Trophoblast cell (in vitro differentiated cells and primary cell): Measurements from ENCODE around the gene TGM5.

Experiments used
- DNase-seq, 2 donors: peaks; one replicate each; pipeline ENCODE4 v3.0.0-alpha.2; 2016
- H2AFZ ChIP-seq: 2 replicates; pipeline ENCODE4 v1.6.1; 2013; ENCODE audit warnings: low read length, moderate library complexity, mild to moderate bottlenecking; ENCODE audit not compliant: insufficient read depth, poor library complexity
- H2AK5ac ChIP-seq: 2 replicates; pipeline ENCODE4 v1.6.1; 2013; ENCODE audit warnings: mild to moderate bottlenecking, low read length
- H2BK120ac ChIP-seq: 2 replicates; pipeline ENCODE4 v1.6.1; 2013; ENCODE audit warnings: low read length, mild to moderate bottlenecking, moderate library complexity; ENCODE audit not compliant: insufficient read depth, poor library complexity
- H2BK12ac ChIP-seq: 2 replicates; pipeline ENCODE4 v1.6.1; 2013; ENCODE audit warnings: mild to moderate bottlenecking, low read length, moderate library complexity
- H2BK5ac ChIP-seq: 2 replicates; pipeline ENCODE4 v1.6.1; 2013; ENCODE audit warnings: low read length, low read depth, moderate library complexity, mild to moderate bottlenecking; ENCODE audit not compliant: poor library complexity
- H3K14ac ChIP-seq: 2 replicates; pipeline ENCODE4 v1.6.1; 2013; ENCODE audit warnings: mild to moderate bottlenecking, low read length
- H3K18ac ChIP-seq: 2 replicates; pipeline ENCODE4 v1.6.1; 2013; ENCODE audit warnings: mild to moderate bottlenecking, low read length
- H3K23ac ChIP-seq: 2 replicates; pipeline ENCODE4 v1.6.1; 2013; ENCODE audit warnings: low read length
- H3K27ac ChIP-seq: 2 replicates; pipeline ENCODE4 v1.5.1; 2013; ENCODE audit warnings: low read depth, mild to moderate bottlenecking, inconsistent platforms, low read length, moderate library complexity
- H3K27me3 ChIP-seq: 2 replicates; pipeline ENCODE4 v1.6.1; 2013; ENCODE audit warnings: inconsistent platforms, mild to moderate bottlenecking, low read length, moderate library complexity; ENCODE audit not compliant: insufficient read depth
- H3K36me3 ChIP-seq, 2 experiments: 1 replicate in 1 of 2; 2 replicates in 1 of 2; pipeline ENCODE4 v1.6.1; 2013; ENCODE audit warnings: low read length in 2 of 2, mild to moderate bottlenecking in 2 of 2, moderate library complexity in 1 of 2; ENCODE audit not compliant: insufficient read depth in 2 of 2, control insufficient read depth in 1 of 2
- H3K4ac ChIP-seq: 2 replicates; pipeline ENCODE4 v1.6.1; 2013; ENCODE audit warnings: low read depth, mild to moderate bottlenecking, low read length, moderate library complexity
- H3K4me1 ChIP-seq, 2 experiments: 1 replicate in 1 of 2; 2 replicates in 1 of 2; pipeline ENCODE4 v1.6.1; 2013; ENCODE audit warnings: low read length in 2 of 2, mild to moderate bottlenecking in 2 of 2, moderate library complexity in 1 of 2; ENCODE audit not compliant: insufficient read depth in 2 of 2, control insufficient read depth in 1 of 2
- H3K4me2 ChIP-seq: 2 replicates; pipeline ENCODE4 v1.6.1; 2013; ENCODE audit warnings: inconsistent platforms, mild to moderate bottlenecking, low read length, moderate library complexity
- H3K4me3 ChIP-seq: 2 replicates; pipeline ENCODE4 v1.5.1; 2013; ENCODE audit warnings: mild to moderate bottlenecking, low read depth, low read length, inconsistent platforms
- H3K79me1 ChIP-seq: one replicate; pipeline ENCODE4 v1.6.1; 2013; ENCODE audit warnings: low read length
- H3K79me2 ChIP-seq: 2 replicates; pipeline ENCODE4 v1.6.1; 2013; ENCODE audit warnings: low read length, mild to moderate bottlenecking; ENCODE audit not compliant: control insufficient read depth, insufficient read depth, poor library complexity
- H3K9ac ChIP-seq: 2 replicates; pipeline ENCODE4 v1.6.1; 2013; ENCODE audit warnings: mild to moderate bottlenecking, low read length
- H3K9me3 ChIP-seq: 2 replicates; pipeline ENCODE4 v1.6.1; 2013; ENCODE audit warnings: low read depth, mild to moderate bottlenecking, control low read depth, inconsistent platforms, low read length; ENCODE audit not compliant: insufficient read depth
- H4K12ac ChIP-seq: 2 replicates; pipeline ENCODE4 v1.6.1; 2013; ENCODE audit warnings: low read depth, mild to moderate bottlenecking, low read length, moderate library complexity
- H4K8ac ChIP-seq: 2 replicates; pipeline ENCODE4 v1.6.1; 2013; ENCODE audit warnings: low read depth, mild to moderate bottlenecking, low read length, moderate library complexity
- H4K91ac ChIP-seq: one replicate; pipeline ENCODE4 v1.6.1; 2013; ENCODE audit warnings: low read depth, mild to moderate bottlenecking, low read length, moderate library complexity
- WGBS: extraction: QIAGEN DNeasy Blood & Tissue Kit; methylation state at CpG from one replicate; pipeline ENCODE4 v1.1.7; 2013; ENCODE audit warnings: missing lambda C conversion rate; ENCODE audit not compliant: insufficient read length, insufficient coverage; ENCODE audit errors: extremely low coverage; 5-methylcytosine and 5-hydroxymethylcytosine counted together

Gene TGM5

GRCh38 chr15:43214592-43215295 is 52.0 kb downstream of the TGM5 start:
- WGBS, result no CpG with 5 or more reads among the region's 6 CpGs
- no peak overlapping the region for H3K4me2 ChIP-seq
- H3K9ac ChIP-seq, result no peak overlapping the region
- H2BK12ac ChIP-seq, result no peak overlapping the region
- H4K91ac ChIP-seq, result no peak overlapping the region
- no peak overlapping the region for H3K27ac ChIP-seq
- no peak overlapping the region for H3K4me3 ChIP-seq
- H2AK5ac ChIP-seq, result no peak overlapping the region
- no peak overlapping the region for H2AFZ ChIP-seq
- H3K4ac ChIP-seq, result no peak overlapping the region
- H3K9me3 ChIP-seq, result no peaks in the 10 kb centered on the region
- no peaks in the 10 kb centered on the region for H3K4me1 ChIP-seq
- no peaks in the 10 kb centered on the region for H3K79me2 ChIP-seq
- no peak overlapping the region for H2BK120ac ChIP-seq
- H4K8ac ChIP-seq, result no peak overlapping the region
- no peak overlapping the region for H3K18ac ChIP-seq
- H4K12ac ChIP-seq, result no peak overlapping the region
- no peak overlapping the region for H3K14ac ChIP-seq
- H3K23ac ChIP-seq, result no peak overlapping the region
- H3K36me3 ChIP-seq, result no peaks in the 10 kb centered on the region
- no peak overlapping the region for H2BK5ac ChIP-seq
- no peaks in the 10 kb centered on the region for H3K79me1 ChIP-seq
- H3K27me3 ChIP-seq, result no peaks in the 10 kb centered on the region
- DNase-seq, result no peak

GRCh38 chr15:43214169-43214568 is 52.6 kb downstream of the TGM5 start:
- no peak overlapping the region for H2BK12ac ChIP-seq
- no peaks in the 10 kb centered on the region for H3K36me3 ChIP-seq
- H2AFZ ChIP-seq, result no peak overlapping the region
- no peak overlapping the region for H3K14ac ChIP-seq
- H3K18ac ChIP-seq, result no peak overlapping the region
- H2BK120ac ChIP-seq, result no peak overlapping the region
- H3K4me2 ChIP-seq, result no peak overlapping the region
- DNase-seq, result no peak
- no peak overlapping the region for H3K4me3 ChIP-seq
- no peak overlapping the region for H4K91ac ChIP-seq
- no peak overlapping the region for H3K27ac ChIP-seq
- no peak overlapping the region for H3K4ac ChIP-seq
- H4K8ac ChIP-seq, result no peak overlapping the region
- H3K9ac ChIP-seq, result no peak overlapping the region
- no peak overlapping the region for H3K23ac ChIP-seq
- no peaks in the 10 kb centered on the region for H3K27me3 ChIP-seq
- H3K9me3 ChIP-seq, result no peaks in the 10 kb centered on the region
- H2BK5ac ChIP-seq, result no peak overlapping the region
- H3K4me1 ChIP-seq, result no peaks in the 10 kb centered on the region
- H2AK5ac ChIP-seq, result no peak overlapping the region
- no CpG with 5 or more reads among the region's 8 CpGs for WGBS
- no peaks in the 10 kb centered on the region for H3K79me1 ChIP-seq
- no peaks in the 10 kb centered on the region for H3K79me2 ChIP-seq
- H4K12ac ChIP-seq, result no peak overlapping the region

GRCh38 chr15:43213466-43213865 is 53.3 kb downstream of the TGM5 start:
- H3K27ac ChIP-seq, result no peak overlapping the region
- no peak overlapping the region for H2BK12ac ChIP-seq
- H4K8ac ChIP-seq, result no peak overlapping the region
- no peaks in the 10 kb centered on the region for H3K79me1 ChIP-seq
- H3K9me3 ChIP-seq, result no peaks in the 10 kb centered on the region
- H3K4me2 ChIP-seq, result no peak overlapping the region
- H3K79me2 ChIP-seq, result no peaks in the 10 kb centered on the region
- H2BK5ac ChIP-seq, result no peak overlapping the region
- H2BK120ac ChIP-seq, result no peak overlapping the region
- H4K91ac ChIP-seq, result no peak overlapping the region
- no peak overlapping the region for H3K14ac ChIP-seq
- no peak for DNase-seq
- H3K36me3 ChIP-seq, result no peaks in the 10 kb centered on the region
- WGBS, result no CpG with 5 or more reads among the region's 5 CpGs
- no peak overlapping the region for H3K9ac ChIP-seq
- no peak overlapping the region for H3K4me3 ChIP-seq
- no peak overlapping the region for H3K18ac ChIP-seq
- H4K12ac ChIP-seq, result no peak overlapping the region
- H3K27me3 ChIP-seq, result no peaks in the 10 kb centered on the region
- no peak overlapping the region for H3K4ac ChIP-seq
- no peak overlapping the region for H2AK5ac ChIP-seq
- H2AFZ ChIP-seq, result no peak overlapping the region
- no peak overlapping the region for H3K23ac ChIP-seq
- no peaks in the 10 kb centered on the region for H3K4me1 ChIP-seq

GRCh38 chr15:43212951-43213350 is 53.8 kb downstream of the TGM5 start:
- Histone ChIP-seq H2BK12ac (no peak overlapping the region), H3K4me3 (no peak overlapping the region), H3K79me1 (no peaks in the 10 kb centered on the region), H3K27me3 (no peaks in the 10 kb centered on the region), H3K14ac (no peak overlapping the region), H3K4me1 (no peaks in the 10 kb centered on the region), H2BK5ac (no peak overlapping the region), H3K9ac (no peak overlapping the region), H3K4me2 (no peak overlapping the region), H3K23ac (no peak overlapping the region), H3K18ac (no peak overlapping the region), H4K12ac (no peak overlapping the region), H3K79me2 (no peaks in the 10 kb centered on the region), H2BK120ac (no peak overlapping the region), H4K8ac (no peak overlapping the region), H3K9me3 (no peaks in the 10 kb centered on the region), H4K91ac (no peak overlapping the region), H3K4ac (no peak overlapping the region), H3K27ac (no peak overlapping the region), H2AFZ (no peak overlapping the region), H3K36me3 (no peaks in the 10 kb centered on the region), H2AK5ac (no peak overlapping the region)
- DNase-seq, result no peak
